C4-2B (cell line): ENCODE results near the gene PROKR1.

Source experiments
- H3K27ac ChIP-seq: fragments of 450-650 bp; 2 replicates; pipeline ENCODE4 v1.5.1; 2017
- ZFX ChIP-seq: fragments of 450-650 bp; IDR thresholded peaks from 2 replicates; pipeline ENCODE4 v1.6.1; 2017
- TF ChIP-seq, protein P1 (sequence below): fragments of 450-650 bp; conservative IDR thresholded peaks from 2 replicates; pipeline ENCODE4 v1.5.1; 2017; ENCODE audit warnings: mild to moderate bottlenecking

PROKR1 gene

DNA sequence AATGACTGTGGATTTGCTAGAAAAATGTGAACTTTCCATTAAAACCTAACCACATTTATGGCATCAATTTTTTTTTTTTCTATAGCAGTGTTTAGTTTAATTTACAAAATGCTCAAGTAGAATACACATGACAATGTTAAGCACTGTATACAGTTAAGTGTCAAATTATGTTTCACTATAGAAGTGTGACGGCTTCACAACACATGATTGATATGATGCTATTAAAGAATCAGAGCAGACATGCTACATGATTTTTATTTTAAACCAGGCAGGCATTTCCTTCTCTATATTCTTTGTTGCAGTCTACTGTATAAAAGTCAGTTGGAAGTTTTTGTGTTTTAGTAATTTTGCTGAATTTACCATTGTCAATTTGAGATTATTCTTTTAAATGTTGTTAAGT lies 43.6 kb downstream of the PROKR1 start:
- TF ChIP-seq ZFX, result no peak
- H3K27ac ChIP-seq, result no peak overlapping the region

DNA sequence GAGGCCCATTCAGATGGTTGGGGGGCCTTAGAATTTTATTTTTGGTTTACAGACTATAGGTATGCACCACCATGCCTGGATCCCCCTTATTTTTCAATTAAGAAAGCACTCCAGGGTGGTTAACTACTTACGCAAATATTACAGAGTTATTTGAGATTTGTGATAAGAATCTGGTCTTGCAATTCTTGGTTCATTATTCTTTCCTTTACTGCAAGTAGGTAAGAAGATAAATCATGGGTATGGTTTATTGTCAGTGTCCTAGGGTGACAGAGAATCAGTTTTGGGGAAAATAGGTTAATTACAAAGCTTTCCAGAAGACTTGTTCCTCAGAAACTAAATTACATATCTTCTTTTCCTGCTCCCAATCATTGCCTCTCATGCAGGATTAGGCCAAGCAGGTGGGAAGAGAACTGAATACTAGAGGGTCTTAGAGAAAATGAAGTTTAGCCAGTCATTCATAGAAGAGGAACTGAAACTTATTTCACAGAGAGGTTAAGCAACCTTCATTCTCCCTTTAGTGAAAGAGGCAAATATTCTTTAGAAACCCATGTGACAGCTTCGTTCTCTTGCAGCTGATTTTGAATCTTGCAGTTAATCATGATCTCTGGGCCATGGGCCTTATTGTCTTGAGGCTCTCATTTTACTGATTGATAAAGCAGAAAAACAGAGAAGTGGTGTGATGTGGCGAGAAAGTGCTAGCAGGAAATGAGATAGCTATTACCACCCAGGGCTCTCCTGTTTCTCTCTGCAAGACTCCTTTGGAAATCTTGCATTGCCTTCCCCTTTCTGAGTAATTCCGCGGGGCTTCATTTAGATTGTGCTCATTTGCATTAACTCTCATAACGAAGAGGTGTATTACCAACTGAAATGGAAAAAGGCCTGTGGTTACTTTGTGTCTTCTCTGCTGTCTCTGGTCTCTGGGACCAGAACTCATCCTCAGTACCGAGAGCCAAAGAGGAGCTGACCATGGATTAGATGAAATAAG lies 46.5 kb downstream of the PROKR1 start:
- TF ChIP-seq, protein P1, sequence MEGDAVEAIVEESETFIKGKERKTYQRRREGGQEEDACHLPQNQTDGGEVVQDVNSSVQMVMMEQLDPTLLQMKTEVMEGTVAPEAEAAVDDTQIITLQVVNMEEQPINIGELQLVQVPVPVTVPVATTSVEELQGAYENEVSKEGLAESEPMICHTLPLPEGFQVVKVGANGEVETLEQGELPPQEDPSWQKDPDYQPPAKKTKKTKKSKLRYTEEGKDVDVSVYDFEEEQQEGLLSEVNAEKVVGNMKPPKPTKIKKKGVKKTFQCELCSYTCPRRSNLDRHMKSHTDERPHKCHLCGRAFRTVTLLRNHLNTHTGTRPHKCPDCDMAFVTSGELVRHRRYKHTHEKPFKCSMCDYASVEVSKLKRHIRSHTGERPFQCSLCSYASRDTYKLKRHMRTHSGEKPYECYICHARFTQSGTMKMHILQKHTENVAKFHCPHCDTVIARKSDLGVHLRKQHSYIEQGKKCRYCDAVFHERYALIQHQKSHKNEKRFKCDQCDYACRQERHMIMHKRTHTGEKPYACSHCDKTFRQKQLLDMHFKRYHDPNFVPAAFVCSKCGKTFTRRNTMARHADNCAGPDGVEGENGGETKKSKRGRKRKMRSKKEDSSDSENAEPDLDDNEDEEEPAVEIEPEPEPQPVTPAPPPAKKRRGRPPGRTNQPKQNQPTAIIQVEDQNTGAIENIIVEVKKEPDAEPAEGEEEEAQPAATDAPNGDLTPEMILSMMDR, result no peak
- TF ChIP-seq ZFX, result no peak
- no peak overlapping the region for H3K27ac ChIP-seq

DNA sequence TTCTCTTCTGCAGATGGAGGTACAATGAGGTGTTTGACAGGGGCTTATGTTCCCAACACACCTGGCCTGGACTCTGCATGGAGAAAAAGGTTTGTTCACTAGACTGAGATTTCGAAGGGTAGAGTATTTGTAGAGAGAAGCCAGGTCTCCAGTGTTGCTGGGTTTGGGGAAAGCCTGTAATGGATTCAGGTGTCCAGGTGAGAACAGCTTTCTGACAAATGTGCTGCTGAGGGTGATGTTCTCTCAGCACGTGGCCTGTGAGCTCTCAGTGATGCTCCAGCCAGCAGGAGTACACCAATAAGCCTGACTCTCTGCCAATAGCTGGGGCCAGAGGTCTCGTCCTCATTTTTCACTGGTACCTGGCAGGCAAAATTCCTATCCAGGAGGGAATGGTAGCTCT lies 47.5 kb downstream of the PROKR1 start:
- no peak for TF ChIP-seq ZFX
- TF ChIP-seq, protein P1, result no peak
- H3K27ac ChIP-seq, result no peak overlapping the region

DNA sequence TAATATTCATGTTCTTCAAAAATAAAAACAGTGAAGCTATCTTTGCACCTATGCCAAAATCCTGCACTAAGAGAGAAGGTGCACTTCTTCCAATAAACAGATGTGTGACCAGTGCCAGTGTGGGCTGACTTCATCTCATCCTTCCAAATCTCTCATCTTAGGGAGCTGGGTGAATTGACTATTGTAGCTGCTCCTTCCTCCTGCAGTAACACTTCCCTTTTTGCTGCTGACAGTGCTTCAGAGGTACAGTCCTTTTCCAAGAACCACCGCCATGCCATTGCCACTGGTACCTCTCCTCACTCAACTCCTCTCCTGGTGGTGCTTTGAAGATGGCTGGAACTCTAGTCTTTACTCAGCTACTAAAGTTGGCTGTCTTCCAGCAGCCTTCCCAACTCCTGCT lies 49.1 kb downstream of the PROKR1 start:
- no peak for TF ChIP-seq ZFX
- TF ChIP-seq, protein P1, result no peak
- H3K27ac ChIP-seq, result no peak overlapping the region

DNA sequence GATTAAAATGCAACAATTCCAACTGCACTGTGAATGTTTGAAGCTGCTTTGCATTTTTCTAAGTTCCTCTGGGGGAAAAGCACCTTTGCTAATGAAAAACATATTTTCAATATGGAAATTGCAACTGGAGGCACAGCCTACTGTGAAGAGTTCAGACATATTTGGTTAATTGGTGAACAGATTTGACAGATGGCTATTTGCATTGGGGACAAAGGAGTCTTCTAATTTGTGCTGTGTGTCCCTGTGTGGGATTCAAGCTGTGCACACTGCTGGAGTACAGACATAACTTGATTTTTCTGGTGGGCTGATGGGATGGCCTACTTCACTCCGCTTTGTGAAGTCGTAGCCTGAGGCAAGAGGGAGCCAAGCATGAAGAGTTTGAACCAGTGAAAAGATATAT lies 50.6 kb downstream of the PROKR1 start:
- TF ChIP-seq ZFX, result no peak
- TF ChIP-seq, protein P1, result no peak
- H3K27ac ChIP-seq, result no peak overlapping the region

DNA sequence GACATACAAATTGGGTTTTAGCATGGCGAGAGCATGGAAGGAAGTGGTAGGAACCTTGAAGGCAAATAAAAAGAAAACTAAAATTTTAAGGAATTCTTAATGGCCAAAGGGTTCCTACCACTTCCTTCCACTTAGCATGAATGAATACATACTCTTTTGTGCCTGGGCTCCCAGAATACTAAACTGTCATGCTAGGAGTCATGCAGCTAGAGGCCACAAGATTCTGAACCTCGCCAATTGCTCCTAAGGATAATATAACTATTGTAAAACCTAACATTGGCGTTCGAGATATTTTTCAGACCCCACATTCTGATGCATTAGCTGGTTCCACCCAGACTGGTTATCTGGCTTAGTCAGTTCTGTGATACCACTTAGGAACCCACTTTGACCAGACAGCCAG lies 52.6 kb downstream of the PROKR1 start:
- H3K27ac ChIP-seq, result no peak overlapping the region

DNA sequence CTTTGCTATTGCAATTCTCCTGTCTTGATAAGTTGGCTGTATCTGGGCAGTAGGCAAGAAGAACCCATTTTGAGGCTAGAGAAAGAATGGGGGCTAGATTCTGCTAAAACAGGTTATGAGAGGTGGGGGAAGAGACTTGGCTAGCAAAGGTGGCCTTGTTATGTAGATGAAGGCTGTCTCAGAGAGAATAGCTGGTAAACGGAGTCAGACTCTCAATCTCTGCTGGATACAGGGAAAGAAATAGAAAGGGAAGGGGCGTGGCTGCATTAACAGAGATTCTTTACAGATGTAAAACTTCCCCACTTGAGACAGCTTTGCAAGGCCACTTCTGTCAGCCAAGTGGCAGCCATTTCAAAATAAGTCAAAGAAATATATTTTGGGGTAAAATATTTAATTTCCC lies 53.2 kb downstream of the PROKR1 start:
- H3K27ac ChIP-seq, result no peak overlapping the region
- TF ChIP-seq ZFX, result no peak
- TF ChIP-seq, protein P1, result no peak

More for the DNA sequence above, 52.6 kb downstream of the PROKR1 start:
- TF ChIP-seq, protein P1, result no peak
- TF ChIP-seq ZFX, result no peak
